NCI-H510A (cell line): ENCODE data around the gene MANBA.
"Not testable (repeated sequence)": the region's sequence is repeated elsewhere in the genome, so short reads cannot be mapped to it uniquely, and the experiment has no call there.

Experiments used
- DNase-seq: peaks from one replicate; lab custom pipeline; 2025; lab: John Stamatoyannopoulos, UW

MANBA gene

DNA sequence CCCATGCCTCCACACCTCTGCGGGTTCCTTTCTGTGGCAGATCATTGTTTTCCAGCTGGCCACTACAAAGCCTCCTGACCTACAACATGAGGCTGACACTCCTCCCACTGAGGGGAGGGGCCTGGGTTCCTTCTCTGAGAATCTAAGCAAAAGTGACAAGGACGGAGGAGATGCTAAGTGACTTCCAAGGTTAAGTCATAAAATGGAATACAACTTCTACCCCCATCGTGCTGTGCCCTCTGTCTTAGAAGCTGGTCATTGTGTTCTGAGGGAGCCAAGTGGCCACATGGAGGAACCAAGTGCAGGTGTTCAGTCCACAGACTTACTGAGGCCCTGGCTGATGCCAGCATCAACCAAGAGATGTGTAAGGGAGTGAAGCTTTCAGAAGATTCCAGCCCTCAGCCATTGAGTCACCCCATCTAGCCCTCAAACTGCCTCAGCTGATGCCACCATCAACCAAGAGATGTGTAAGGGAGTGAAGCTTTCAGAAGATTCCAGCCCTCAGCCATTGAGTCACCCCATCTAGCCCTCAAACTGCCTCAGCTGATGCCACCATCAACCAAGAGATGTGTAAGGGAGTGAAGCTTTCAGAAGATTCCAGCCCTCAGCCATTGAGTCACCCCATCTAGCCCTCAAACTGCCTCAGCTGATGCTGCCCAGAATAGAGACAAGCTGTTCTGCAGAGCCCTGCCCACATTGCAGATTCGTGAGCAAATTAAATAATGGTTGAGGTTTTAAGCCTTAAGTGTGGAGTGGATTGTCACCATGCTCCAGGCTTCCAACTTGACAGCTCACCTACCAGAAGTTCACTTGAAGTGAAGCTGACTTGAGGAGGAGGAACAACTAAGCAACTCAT is 140.8 kb downstream of the MANBA start:
- not testable (repeated sequence) for DNase-seq

GRCh38 chr4:102619021-102619420 is 141.7 kb downstream of the MANBA start:
- DNase-seq = not testable (repeated sequence)

DNA sequence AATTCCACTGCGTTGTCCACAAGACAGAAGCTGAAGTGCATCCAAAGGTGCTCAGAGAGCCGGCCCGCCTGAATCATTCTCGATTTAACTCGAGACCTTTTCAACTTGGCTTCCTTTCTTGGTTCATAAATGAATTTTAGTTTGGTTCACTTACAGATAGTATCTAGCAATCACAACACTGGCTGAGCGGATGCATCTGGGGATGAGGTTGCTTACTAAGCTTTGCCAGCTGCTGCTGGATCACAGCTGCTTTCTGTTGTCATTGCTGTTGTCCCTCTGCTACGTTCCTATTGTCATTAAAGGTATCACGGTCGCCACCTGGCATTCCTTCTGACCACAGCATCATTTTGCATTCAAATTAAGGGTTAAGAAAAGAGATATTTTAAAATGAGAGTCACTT is 144.1 kb downstream of the MANBA start:
- DNase-seq = peak; percentile 6

- DNase-seq = no peak
Observed at GRCh38 chr4:102614801-102615200, 146.0 kb downstream of the MANBA start.

GRCh38 chr4:102612824-102613366 is 147.9 kb downstream of the MANBA start:
- DNase-seq = no peak

DNA sequence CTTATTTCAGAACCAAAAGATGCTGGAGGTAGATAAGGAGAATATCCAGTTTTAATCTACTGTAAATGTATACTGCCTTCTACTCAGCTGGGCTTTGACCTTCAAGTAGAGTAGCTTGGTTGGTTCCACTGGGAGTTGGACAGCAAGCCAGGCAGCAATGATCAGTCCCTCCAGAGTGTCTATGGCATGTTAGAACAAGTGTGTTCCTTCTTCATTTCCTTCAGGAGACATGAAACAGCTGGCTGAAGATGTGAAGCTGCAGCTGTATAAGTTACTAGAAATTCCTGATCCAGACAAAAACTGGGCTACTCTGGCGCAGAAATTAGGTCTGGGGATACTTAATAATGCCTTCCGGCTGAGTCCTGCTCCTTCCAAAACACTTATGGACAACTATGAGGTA is 148.6 kb downstream of the MANBA start:
- no peak for DNase-seq

GRCh38 chr4:102610476-102610875 is 150.3 kb downstream of the MANBA start:
- DNase-seq = no peak

DNA sequence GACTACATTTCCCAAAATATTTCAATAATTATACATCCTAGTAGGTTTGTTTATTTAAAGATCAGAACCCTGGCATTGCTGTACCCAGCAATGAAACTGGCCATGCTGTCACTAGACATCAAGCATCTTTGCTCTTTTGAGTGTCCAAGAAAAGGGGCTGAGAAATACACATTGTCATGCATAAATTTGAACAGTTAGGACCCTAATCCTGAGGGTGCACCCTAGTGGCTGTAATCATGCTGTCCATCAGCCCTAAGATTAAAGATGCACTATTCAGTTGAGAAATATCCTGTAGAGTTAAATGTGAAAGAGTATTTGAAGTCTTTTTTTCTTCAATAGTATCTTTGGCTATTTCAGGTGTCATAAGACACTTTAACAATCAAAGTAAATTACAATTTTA is 150.8 kb downstream of the MANBA start:
- DNase-seq = no peak

- DNase-seq = no peak
Observed at GRCh38 chr4:102608190-102608589, 152.6 kb downstream of the MANBA start.

DNA sequence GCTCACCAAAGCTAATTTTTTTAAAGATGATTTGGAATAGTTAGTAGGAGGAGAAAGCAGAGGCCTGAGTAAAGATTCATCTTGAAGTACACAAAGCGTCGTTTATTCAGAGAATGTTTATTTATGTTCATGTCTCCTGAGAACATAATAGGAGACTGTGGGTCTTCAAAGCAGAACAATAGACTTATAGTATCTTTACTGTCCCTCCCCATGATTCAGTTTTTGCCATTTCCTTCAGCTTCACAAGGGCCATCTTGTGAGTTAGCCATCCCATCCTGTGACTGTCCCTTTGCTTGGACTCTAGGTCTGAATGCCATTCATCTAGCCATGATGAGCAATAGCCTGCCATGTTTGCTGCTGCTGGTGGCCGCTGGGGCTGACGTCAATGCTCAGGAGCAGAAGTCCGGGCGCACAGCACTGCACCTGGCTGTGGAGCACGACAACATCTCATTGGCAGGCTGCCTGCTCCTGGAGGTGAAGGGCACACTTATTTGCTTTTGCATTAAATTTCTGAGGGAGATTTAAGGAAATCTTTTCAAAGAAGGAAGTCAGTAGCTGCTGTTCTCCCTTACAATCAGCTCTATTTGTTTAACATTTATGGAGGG is 153.8 kb downstream of the MANBA start:
- no peak for DNase-seq

DNA sequence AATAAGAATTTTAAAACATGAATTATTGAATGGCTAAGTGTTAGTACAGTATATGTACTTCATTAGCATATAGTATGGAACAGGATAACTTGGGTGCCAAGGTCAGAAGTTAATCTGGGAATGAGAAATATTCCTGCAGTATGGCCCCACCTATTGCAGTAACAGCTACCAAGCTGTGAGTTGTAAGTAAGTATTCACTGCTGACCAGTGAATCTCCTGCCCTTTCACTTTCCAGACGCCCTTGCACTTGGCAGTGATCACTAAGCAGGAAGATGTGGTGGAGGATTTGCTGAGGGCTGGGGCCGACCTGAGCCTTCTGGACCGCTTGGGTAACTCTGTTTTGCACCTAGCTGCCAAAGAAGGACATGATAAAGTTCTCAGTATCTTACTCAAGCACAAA is 154.5 kb downstream of the MANBA start:
- DNase-seq = no peak

DNA sequence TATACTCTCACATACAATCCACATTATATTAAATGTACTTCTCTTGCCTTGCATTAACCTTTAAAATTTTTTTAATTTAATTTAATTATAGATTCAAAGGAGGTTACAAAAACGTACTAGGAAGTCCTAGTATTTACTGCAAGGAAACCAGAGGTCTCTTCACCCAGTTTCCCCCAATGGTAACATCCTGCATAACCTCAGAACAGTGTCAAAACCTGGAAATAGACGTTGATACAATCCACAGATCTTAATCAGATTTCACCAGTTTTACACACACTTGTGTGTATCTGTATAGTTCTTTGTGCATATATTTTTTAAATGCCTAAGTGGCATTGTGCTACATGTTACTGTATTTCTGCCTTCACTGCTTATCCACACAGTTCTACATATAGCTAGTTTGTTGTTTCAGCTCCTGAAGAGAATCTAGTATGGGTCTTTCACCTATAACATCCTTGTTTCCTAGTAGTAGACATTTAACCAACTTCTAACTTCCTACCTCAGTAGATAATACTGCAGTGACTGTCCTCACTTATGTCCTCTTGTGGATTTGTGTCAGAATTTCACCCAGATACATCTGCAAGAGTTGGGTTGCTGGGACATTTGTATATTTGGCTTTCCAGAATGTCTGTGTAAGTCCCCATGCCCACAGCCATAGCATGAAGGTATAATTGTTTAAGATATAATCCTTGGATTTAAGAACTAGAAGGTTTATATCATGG is 156.4 kb downstream of the MANBA start:
- no peak for DNase-seq

GRCh38 chr4:102601586-102602227 is 159.1 kb downstream of the MANBA start:
- DNase-seq = no peak

GRCh38 chr4:102600689-102601088 is 160.1 kb downstream of the MANBA start:
- no peak for DNase-seq

- no peak for DNase-seq
Observed at GRCh38 chr4:102599886-102600285, 160.9 kb downstream of the MANBA start.

DNA sequence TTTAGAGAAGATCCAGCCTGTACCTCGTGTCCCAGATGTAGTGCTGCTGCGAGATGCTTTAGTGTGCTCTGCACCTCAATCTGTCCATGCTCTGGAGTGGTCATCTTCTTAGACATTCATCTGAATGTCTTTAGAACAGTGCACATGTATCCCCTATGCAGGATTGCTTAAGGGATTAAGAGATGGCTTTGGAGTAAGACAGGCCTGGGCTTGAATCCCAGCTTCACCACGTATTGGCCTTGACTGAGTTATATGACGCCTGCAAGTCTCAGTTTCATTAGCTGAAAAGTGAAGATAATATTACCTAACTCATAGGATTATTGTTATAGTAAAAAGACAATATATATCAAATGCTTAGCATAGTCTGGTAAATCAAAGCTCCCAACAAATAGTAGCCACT is 161.3 kb downstream of the MANBA start:
- no peak for DNase-seq

- no peak for DNase-seq
Observed at GRCh38 chr4:102598762-102599374, 161.9 kb downstream of the MANBA start.

- no peak for DNase-seq
Observed at GRCh38 chr4:102598086-102598761, 162.5 kb downstream of the MANBA start.

- no peak for DNase-seq
Observed at GRCh38 chr4:102596532-102596931, 164.2 kb downstream of the MANBA start.

DNA sequence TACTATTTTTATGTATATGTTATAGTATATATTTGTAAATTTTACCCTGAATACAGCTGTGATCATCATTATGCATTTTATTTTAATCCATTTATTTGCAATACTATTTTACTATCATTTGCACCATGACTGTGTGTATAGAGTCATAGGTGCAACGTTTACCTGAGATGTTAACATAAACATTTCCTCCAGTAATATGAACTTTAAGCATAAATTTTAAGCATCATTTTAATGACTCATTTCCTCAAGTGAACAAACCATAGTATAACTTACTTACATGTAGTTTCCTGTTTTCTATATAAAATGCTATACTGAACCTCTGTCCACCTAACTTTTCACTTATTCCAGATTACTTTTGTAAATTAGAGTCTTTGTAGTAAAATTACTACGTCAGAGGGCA is 166.8 kb downstream of the MANBA start:
- DNase-seq = no peak

GRCh38 chr4:102593147-102593546 is 167.6 kb downstream of the MANBA start:
- no peak for DNase-seq
